NB4 (cell line): ENCODE data around the gene BAZ2B.

Experiments used
- CTCF ChIP-seq: IDR thresholded peaks from one replicate; pipeline ENCODE4 v1.5.1; 2012; ENCODE audit warnings: low read depth, low read length
- MAX ChIP-seq: IDR thresholded peaks from 2 replicates; pipeline ENCODE4 v1.6.1; 2011; ENCODE audit warnings: low read depth, low read length

- TF ChIP-seq CTCF, result no peak
- TF ChIP-seq MAX, result no peak
Observed at GRCh38 chr2:159438720-159439353, 177.5 kb downstream of the BAZ2B start.
